Activated CD4-positive, alpha-beta T cell treated with anti-CD3 and anti-CD28 coated beads for 48 hours (primary cell): ENCODE results near the gene ALDH1A2.
"Not testable (repeated sequence)": the region's sequence is repeated elsewhere in the genome, so short reads cannot be mapped to it uniquely, and the experiment has no call there.

Source experiments
- DNase-seq: peaks from one replicate; pipeline ENCODE4 v3.0.0-alpha.2; 2020

The ALDH1A2 gene

GRCh38 chr15:58066042-58066867 lies 744 bp upstream of the ALDH1A2 start:
- peak; percentile 64 for DNase-seq

DNA sequence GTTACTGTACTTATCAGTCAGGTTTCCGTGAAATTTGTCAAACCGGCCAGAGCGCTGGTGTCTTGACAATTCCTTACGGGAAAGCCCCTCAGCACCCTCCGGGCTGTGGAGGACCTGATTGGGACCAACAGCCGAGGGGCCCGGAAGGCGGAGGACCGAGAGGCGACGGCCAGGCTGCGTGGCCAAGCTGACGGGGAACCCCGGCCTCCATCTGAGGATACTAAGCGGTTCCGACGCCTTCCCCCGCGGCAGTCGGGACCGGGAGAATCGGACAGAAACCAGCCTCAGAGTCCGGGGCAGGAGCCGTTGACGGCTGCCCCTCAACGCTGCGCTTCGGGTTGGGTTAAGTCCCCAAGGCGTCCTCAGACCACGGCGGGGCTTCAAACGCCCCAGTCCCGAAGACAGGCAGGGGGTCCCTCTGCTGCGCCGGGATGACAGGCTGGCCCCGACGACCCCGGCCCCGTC lies 499 bp downstream of the ALDH1A2 start:
- DNase-seq = peak; percentile 7

DNA sequence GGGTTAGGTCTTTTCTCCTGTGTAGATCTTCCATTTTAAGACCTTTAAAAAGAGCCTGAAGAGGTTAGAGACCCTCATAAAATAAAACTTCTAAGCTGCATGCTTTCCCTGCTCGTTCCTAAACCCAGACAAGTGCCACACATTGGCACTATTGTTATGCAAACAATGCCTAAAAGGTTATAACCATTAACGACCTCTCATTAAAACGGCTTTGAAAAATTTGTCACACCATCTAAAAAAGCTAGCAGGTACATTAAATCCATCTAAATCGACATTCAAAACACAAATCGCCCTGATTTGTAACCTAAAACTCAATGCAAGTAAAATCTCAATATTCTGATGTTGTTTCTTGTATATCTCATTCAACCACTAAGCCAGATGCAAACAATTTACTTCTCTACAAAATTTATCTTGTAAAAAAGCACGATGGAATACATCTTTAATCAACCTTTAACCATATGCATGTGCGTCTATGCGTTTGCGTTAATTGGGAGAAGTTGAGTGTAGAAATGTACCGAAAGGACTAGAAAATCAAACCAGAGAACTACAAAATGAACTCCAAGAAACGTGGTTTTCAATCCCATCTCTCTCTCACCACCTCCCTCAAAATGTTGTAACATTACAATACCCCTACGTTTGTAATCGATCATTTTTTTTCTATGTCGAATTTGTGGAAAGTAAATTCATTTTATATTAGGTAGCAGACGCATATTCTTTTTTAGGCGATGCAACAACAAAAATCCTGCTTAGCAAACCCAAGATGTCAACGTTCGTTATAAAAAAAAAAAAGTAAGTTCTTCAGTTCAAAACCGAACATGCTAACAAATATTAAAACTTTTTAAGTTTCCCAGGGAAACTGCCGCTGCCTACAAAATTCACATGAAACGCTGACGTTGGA lies 1.2 kb downstream of the ALDH1A2 start:
- DNase-seq = no peak

GRCh38 chr15:58063614-58064013 lies 1.9 kb downstream of the ALDH1A2 start:
- DNase-seq = no peak

DNA sequence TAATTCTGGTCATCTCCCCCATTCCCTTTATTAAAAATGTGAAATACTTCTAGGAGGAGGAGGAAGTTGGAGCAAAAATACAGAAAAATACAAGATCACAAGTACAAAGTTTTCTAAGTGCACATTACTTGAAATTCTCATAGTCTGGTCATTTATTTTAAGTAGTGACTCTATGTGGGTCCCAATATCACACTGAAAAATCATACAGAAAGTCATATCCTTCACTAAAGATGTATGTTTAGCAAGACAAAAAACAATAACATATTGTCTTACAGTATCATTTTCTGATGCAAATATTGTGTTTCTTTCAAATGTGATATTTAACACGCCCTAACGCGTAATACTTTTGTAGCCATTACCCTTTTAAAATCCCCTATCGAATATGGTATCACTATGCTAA lies 2.5 kb downstream of the ALDH1A2 start:
- DNase-seq = no peak

- no peak for DNase-seq
These were observed 3.3 kb downstream of the ALDH1A2 start for GRCh38 chr15:58062175-58062574.

- no peak for DNase-seq
These were observed 4.9 kb downstream of the ALDH1A2 start for GRCh38 chr15:58060575-58060974.

DNA sequence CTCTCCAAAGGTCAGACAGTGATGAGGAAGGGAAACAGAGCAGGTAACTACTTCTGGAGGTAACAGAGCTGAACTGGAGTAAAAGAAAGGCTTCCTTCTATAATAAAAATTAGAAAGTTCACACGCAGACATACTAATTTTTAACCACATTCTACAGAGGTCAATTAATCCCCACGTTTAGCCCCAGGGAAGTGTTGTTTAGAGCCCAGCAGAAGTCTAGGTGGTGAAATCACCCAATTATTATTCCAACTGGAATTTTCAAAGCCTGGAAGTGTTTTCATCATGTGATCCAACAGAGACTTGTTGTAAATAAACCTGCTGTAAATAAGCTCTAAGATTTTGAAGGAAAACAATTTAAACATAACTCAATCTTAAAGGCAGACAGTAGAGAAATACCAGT lies 6.8 kb downstream of the ALDH1A2 start:
- DNase-seq = no peak

- no peak for DNase-seq
These were observed 7.4 kb downstream of the ALDH1A2 start for GRCh38 chr15:58058073-58058472.

GRCh38 chr15:58057559-58057958 lies 8.0 kb downstream of the ALDH1A2 start:
- DNase-seq = no peak

DNA sequence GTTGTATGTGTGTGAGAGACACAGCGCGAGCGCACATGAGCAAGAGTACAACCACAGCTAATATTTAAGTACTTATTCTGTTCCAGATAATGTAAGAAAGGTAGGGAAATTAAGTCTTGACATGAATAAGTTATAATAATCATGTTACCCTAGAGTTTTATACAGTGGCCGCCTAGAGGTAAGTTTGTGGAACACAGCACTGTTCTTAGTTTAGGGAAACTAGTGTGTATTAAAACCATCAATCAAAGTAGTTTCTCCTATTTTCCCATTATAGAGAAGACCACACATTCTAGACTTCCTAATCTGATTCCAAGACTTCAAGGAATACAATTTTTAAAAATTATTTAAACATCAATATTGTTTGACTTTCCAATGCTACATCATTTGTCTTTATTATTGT lies 9.5 kb downstream of the ALDH1A2 start:
- no peak for DNase-seq

GRCh38 chr15:58053315-58054153 lies 12.0 kb downstream of the ALDH1A2 start:
- DNase-seq = no peak

DNA sequence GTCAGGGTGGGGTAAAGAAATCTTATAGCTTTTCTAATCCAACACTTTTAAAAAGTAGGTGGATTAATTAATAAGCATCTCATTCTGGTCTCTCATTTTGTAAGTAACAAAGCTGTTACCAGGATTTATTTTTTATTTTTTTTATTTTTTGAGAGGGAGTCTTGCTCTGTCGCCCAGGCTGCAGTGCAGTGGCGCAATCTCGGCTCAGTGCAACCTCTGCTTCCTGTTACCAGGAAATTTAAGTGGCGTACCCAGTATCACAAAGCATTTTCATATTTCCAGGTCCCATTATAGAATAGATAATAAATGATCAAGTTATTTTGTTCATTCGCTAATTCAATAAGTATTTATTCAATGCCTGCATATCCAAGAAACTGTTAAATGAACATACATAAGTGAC lies 13.2 kb downstream of the ALDH1A2 start:
- no peak for DNase-seq

GRCh38 chr15:58049520-58050227 lies 15.8 kb downstream of the ALDH1A2 start:
- no peak for DNase-seq

DNA sequence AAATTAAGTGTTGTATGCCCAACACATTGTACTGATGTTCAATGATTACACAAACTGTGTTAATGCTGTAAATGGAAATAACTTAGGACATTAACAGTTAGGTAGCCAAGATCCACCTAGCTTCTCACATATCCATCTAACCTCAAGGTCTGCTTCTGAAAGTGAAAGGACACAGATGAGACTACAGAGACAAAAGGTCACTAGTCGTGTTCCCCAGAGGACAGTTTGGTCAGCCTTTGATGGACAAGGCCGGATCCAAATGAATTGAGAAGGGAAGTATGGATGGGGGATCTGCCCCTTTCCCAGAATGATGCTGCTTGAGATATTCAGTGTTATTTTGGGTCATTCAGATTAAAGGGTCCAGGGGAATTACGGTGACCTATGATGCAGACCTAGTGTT lies 17.2 kb downstream of the ALDH1A2 start:
- no peak for DNase-seq

DNA sequence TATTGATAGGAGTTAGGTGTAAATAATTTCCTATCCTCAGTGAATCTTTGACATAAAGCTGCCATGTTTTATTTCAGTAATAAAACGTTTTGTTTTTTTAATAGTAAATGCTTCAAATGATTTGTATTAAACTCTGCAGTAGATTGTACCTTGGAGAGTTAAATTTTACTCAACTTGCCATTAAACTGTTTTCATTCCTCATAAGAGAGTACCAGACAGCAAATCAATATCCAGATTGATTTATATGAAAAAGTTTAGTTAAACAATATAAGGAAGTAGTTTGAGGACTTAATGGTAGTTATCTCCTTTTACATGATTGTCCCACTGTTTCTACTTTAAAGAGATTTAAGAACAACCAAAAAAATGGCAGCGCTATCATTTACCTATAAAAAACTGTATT lies 18.4 kb downstream of the ALDH1A2 start:
- DNase-seq = no peak

GRCh38 chr15:58046467-58046866 lies 19.0 kb downstream of the ALDH1A2 start:
- DNase-seq = no peak

DNA sequence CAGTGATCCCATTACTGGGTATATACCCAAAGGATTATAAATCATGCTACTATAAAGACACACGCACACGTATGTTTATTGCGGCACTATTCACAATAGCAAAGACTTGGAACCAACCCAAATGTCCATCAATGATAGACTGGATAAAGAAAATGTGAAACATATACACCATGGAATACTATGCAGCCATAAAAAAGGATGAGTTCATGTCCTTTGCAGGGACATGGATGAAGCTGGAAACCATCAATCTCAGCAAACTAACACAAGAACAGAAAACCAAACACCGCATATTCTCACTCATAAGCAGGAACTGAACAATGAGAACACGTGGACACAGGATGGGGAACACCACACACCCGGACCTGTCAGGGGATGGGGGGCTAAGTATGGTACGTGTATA lies 20.1 kb downstream of the ALDH1A2 start:
- not testable (repeated sequence) for DNase-seq

GRCh38 chr15:58044551-58044950 lies 21.0 kb downstream of the ALDH1A2 start:
- DNase-seq = no peak

DNA sequence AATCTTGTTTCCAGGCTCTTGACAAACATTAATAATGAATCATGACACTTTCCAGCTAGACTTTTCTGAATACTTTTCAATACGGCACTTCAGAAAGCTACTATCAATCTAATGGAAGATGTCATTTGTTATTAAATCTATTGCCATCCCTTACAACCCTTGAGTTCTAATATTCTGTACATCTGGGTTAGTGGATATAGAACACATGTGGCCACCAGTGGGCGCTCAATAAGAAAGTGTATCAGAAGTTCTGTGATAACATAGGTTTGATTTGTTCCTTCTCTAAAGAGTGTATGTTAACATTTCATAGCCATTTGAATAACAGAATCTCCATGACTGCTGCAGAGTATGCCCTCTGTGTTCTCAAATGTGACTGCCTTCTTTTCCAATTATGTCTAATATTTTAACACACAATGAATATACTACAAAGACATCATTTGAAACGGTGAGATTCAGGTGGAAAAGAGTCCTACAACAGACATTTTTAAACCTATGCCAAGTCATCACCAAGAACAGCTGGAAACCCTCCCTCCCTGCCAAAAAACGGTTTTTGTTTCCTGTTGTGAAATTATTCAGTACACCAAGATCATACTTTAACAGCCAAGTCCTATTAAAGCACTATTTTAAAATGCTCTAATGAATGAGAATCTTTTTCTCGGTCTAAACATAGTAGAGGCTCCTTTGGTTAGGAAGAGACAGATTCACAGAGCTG lies 22.2 kb downstream of the ALDH1A2 start:
- peak; percentile 55 for DNase-seq

DNA sequence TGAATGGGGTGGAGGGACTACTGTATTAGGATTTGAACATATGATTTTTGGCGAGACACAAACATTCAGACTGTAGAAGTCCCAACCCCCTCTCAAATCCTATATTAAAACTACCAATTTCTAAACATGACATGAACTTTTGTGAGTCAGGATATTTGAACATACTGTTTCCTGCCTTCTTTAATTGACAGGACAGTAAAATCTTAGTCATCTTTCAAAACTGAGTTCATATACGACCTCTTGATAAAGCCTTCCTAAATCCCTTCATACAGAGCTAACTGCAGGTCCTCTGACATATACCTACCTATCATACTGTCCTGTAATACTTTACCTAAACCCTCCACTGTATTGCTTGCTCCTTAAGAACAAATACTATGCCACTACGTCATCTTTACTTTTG lies 23.5 kb downstream of the ALDH1A2 start:
- DNase-seq = no peak

DNA sequence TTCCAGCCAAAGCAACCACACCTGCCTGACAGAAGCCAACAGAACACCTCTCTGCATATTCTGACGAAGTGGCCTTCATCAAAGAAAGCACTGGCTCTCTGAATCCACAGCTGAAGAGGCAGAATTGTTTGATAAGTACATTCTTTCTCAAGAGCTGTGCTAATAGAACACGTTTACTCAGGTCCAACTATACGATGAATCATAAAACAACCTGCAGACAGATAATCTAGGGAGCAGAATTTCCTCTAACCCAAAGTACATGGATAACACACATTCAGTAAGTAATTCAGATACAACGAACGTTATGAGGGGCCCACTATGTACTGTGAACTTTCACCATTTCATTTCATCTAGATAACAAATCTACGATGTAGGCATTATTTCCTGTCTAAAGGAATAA lies 25.4 kb downstream of the ALDH1A2 start:
- DNase-seq = no peak
